Measurements from ENCODE around the gene IRF9.

Gene IRF9

DNA sequence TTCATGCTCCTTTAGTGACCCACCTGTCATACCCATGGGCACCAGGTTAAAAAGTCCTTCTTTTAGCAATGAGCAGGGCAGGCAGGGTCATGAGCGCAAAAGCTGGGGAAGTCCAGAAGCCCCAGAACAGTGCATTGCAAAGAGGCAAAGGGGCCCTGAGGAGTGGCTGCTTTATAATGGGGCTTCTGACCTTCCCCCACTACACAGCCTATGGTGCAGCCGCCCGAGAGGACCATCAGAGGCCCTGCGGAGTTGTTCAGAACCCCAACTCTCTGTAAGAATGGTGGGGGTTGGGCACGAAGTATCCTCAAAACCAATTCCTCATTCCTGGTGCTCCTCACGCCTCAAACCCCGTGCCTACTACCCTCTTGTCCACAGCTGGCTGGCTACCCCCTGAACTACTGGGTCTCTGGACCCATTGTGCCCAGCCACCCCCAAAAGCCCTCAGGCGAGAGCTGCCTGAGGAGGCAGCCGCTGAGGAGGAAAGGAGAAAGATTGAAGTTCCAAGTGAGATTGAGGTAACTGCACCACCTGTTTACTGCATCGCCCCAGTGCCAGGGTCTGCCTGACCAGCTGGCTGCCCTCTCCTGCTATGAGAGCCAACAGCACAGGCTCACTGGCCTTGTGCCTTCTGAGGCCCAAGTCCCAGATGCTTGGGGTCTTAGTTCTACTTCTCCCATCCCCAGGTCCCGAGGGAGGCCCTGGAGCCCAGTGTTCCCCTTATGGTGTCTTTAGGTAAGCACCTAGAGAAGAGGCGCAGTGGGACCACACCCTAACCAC, 17.5 kb downstream of the IRF9 start:
- no peak for DNase-seq (ENCODE audit: low read depth)

GRCh38 chr14:24179294-24179960, 18.4 kb downstream of the IRF9 start:
- DNase-seq (ENCODE audit: low read depth): no peak

- no peak for DNase-seq (ENCODE audit: low read depth)
Measured at GRCh38 chr14:24179961-24180796, 19.1 kb downstream of the IRF9 start.

DNA sequence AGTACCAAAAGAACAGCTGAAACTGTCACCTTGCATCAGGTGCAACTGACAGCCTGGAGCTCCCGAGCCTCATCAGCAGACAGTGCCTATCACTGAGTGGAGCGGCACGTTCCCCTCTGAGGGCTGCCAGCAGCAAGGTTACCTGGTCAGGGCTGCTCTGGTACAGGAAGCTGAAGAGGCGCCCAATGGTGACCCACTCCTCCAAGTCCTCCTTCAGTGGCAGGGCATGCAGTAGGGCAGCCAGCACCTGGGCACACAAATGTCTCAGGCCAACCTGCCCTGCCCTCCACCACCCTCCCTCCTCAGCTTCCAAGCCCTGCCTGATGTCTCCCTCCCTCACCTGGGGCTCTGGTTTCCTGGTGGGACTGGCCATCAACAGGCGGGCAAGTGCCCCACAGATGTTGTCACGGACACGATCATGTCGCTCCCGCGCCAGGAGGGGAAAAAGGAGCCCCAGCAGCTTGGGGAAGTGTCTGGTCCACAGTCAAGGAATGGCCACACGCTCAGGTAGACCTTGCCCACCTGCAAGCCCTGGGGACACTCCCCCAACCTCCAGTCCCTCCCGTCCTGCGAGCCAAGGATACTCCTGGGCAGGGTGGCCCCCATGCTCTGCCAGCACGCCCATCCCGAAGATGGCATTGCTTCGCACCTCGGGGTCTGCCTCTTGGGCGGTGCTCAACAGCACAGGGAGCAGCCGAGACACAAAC, 20.5 kb downstream of the IRF9 start:
- no peak for DNase-seq (ENCODE audit: low read depth)

DNA sequence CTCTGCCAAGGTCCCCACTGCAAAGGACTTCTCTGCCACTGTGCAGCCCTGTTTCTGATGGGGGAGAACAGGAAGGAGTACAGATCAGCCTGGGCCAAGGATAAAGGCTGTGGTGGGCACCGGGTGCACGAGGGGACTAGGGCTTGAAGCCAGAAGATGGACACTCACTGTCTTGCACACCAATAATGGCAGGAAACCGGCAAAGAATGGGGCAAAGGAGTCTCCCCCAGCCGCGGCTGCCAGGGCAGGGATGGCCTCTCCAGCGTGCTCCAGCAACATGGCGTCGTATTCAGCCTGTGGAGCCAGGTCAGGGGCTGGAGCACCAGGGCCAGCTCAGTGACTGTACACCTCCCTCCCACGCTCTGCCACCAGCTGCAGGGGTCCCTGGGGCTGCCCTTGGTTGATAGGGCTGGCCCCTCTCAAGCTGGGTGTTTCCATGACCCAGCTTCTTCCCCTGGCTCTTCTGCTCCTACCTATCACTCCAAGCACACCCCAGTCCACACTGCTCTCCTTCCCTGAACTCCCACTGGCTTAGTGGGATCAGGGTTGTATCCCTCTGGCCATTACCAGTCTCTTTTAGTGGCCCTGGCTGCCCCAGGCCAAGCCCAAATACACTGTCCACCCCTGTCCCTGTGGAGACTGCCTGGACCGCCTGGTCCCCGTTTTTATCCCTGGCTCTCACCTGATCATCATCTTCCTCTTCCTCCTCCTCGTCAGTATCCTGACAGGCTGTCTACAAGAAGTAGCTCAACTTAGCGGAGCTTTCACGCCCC, 21.2 kb downstream of the IRF9 start:
- DNase-seq (ENCODE audit: low read depth): no peak

- no peak for DNase-seq (ENCODE audit: low read depth)
Measured at GRCh38 chr14:24183014-24183481, 22.0 kb downstream of the IRF9 start.

DNA sequence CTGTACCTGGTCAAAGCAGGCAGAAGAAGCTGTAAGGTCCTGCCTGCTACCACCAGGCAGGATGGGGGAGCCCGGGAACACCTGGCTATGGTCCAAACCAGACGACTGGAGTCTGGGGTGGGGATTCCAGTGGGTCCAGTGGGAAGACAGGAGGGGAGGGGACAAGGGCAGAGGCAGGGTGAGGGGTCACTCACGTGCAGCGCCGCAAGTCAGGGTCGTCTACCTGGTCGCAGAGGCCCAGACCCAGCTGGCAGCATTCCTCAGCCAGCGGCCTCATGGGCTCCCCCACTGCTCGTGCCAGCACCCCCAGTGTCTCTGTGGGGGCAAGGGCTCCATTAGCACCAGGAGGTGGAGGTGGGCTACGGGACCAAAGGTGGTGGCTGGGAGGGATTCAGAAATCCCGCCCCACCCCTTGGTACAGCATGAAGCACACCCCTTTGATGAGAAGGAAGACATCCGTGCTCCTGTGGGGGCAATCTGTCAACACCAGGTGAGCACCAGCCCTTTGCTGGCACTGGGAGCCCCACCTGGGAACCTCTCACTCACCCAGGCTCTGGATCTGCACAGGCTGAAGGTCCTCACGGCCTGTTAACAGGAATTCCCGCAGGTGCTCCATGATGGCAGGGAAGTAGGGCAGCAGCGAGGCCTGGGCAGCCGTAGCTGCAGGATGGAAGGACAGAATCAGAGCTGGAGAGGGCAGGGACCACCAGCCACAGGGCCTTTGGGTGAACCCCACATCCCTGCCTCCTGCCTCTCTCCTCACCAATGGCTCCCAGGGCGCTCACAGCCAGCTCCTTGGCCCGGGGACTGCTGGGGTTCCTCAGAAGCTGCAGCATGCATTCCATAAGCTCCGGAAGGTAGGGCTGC, 23.3 kb downstream of the IRF9 start:
- DNase-seq (ENCODE audit: low read depth): no peak

- DNase-seq (ENCODE audit: low read depth): no peak
Measured at GRCh38 chr14:24185026-24185425, 24.0 kb downstream of the IRF9 start.

- DNase-seq (ENCODE audit: low read depth): no peak
Measured at GRCh38 chr14:24185741-24186140, 24.7 kb downstream of the IRF9 start.

DNA sequence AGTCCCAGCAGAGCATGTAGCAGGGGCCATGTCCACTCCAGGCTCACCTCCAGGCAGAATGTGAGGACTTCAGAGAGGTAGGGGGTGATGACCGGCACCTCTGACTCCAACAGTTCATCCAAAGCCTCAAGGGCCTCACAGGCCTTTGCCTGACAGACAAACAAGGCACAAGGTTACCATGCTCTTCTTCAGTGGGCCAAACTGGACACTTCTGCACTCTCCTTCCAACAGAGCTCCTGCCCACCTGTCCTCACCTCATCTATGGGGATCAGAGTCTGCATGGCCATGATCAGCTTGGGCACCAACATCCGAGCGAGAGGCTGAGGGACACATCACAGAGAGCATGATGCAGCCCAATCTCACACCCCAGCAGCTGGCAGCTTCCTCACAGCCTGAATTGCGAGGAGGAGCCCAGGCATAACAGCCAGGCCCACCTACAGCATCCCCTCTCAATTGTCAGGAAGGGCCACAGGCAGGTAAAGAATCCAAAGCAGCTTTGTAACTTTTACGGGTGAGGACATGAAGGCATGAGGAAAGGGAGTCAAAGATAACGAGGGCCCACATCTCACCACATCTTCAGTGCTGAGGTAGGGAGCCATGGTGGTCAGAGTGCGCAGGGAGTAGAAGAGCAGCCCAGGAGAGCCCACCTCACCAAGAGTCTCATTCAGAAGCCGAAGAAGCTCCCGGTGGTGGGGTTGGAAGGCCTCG, 25.9 kb downstream of the IRF9 start:
- no peak for DNase-seq (ENCODE audit: low read depth)

GRCh38 chr14:24187539-24187915, 26.5 kb downstream of the IRF9 start:
- DNase-seq (ENCODE audit: low read depth): no peak

DNA sequence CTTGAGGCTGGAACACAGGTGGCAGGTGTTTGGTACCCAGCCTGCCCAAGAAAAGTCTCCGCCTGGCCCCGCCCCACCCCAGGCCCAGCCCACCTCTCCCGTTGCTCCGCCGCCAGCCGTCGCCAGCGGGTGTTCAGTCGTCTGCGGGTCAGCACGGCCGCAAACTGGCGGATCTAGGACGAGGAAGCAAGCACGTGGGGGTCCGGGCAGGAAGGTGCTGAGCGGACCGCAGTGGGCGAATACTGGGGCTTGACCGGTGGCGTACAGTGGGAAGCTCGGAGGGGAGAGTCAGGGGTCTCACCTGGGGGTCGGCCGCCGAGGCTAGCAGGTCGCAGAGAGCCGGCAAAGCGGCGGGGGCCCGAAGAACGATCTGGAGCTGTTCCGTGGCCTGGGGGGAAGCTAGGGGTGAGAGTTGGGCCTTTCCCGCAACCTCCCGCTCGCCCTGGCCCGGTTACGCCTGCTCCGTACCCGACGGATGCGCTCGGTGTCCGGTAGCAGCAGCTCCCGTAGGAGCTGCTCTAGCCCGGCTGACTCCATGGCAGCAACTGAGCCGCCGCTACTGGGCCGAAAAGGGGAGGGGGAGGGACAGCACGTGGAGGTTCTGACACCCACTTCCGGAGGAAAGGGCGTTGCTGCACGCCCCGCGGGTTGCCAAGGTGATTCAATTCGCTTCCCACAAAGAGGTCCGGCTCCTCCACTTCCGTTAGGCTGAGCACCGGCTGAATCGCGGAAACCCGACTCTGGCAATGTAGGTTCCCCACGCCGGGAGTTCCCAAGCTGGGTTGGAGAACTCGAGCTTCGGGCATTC, 27.4 kb downstream of the IRF9 start, which contains the start of gene IPO4:
Gene IPO4 (minus strand): TSS at position 566 of the 808 bp plus-strand sequence. CDS start 29 bp downstream, at position 537.
- DNase-seq (ENCODE audit: low read depth): peak; percentile 81

DNA sequence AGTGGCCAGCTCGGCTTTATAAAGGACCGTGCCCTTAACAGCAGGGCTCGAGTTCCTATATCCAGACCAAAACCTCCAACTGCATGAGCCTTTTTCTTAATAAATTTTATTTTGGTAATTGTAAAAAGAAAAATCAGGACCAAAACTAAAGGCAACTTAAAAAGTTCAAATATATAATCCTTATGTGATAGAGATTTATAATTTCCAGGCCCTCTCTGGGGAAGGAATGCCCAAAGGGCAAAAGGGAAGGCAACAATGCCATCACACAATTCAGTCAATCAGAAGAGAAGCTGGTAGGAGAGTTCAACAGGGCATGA, 28.0 kb downstream of the IRF9 start:
- no peak for DNase-seq (ENCODE audit: low read depth)

DNA sequence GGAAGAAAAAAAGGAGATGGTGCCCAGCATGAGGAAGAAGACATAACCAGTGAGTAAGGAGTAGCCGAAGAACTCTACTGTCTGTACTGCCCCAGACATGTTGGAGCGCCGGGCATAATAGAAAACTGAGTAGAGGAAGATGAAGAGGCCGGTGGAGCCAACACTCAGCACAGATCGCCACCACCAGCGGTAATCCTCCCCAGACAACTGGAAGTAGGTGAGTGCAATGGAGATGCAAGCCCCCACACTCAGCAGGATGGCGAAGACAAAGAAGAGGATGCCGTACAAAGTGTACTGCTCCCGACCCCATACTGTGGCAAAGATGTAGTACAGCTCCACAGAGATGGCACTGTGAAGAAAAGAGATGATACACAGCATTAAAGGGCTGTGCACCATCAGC, 28.4 kb downstream of the IRF9 start:
- DNase-seq (ENCODE audit: low read depth): no peak

GRCh38 chr14:24190416-24190815, 29.4 kb downstream of the IRF9 start:
- DNase-seq (ENCODE audit: low read depth): no peak

GRCh38 chr14:24192933-24193332, 31.9 kb downstream of the IRF9 start:
- DNase-seq (ENCODE audit: low read depth): no peak

DNA sequence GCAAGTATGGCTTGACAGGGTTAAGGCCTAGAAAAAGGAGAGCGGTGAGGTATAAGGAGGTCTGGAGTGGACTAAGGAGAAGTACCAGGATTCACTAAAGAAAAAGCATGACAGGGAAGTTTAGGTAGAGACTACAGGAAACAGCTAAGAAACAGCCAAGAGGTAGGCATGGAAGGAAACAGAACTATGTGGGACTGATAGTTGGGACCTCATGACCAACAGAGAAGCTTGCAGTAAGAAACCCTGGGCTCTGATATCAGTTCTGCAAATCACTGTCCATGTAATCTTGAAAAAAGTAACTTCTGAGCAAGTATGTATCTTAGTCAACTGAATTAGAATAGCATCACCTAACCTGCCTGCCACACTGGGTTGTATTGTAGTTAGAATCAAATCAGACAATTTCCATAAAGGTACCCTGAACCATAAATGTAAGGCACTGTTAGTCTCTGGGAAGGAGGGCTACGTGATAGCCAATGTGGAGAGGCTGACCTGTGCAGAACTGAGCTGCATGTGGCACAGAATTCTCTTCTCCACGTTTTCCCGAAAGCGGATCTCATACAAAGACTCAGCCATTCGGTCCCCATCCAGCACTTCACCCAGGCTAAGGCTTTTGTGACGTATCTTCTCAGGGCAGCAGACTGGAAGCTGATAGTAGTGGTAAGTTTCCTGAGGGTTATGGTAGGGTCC, 33.3 kb downstream of the IRF9 start:
- DNase-seq (ENCODE audit: low read depth): no peak

DNA sequence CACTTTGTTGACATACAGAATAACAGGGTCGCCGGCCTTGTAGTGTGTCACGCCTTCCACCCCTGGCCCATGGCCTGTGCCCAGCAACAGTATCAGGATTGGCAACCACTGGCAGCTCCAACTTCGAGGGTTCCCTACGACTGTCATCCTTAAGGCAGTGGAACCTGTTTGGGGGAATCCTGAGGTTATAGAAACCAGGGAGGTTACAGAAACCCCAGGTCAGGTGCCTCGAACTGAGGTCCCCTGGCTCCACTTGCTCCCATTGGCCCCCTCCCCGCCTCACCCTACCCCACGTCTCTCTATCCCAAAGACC, 33.8 kb downstream of the IRF9 start:
- DNase-seq (ENCODE audit: low read depth): no peak

Data from HS-5 (cell line).